ENCODE results near the gene DCDC1.

The DCDC1 gene

GRCh38 chr11:30919389-30920152 is 450.0 kb downstream of the DCDC1 start:
- Mint-ChIP-seq H3K4me1 (ENCODE audit: low read depth) (no peaks in the 10 kb centered on the region), H3K9me3 (no peaks in the 10 kb centered on the region), H3K4me3 (no peak overlapping the region), H3K27ac (no peak overlapping the region), H3K27me3 (ENCODE audit: low read depth) (peaks cover 2% of the 10 kb centered on the region), H3K36me3 (ENCODE audit: low read depth) (no peaks in the 10 kb centered on the region)

- Mint-ChIP-seq H3K27ac (no peak overlapping the region), H3K4me3 (no peak overlapping the region), H3K27me3 (ENCODE audit: low read depth) (peaks cover 5% of the 10 kb centered on the region), H3K9me3 (no peaks in the 10 kb centered on the region), H3K4me1 (ENCODE audit: low read depth) (no peaks in the 10 kb centered on the region), H3K36me3 (ENCODE audit: low read depth) (no peaks in the 10 kb centered on the region)
Observed at GRCh38 chr11:30917859-30918478, 451.6 kb downstream of the DCDC1 start.

GRCh38 chr11:30917266-30917665 is 452.3 kb downstream of the DCDC1 start:
- Mint-ChIP-seq H3K4me1 (ENCODE audit: low read depth) (no peaks in the 10 kb centered on the region), H3K4me3 (no peak overlapping the region), H3K27me3 (ENCODE audit: low read depth) (peaks cover 5% of the 10 kb centered on the region), H3K27ac (no peak overlapping the region), H3K36me3 (ENCODE audit: low read depth) (no peaks in the 10 kb centered on the region), H3K9me3 (no peaks in the 10 kb centered on the region)

GRCh38 chr11:30916764-30917163 is 452.8 kb downstream of the DCDC1 start:
- no peaks in the 10 kb centered on the region for H3K9me3 Mint-ChIP-seq
- no peak overlapping the region for H3K27ac Mint-ChIP-seq
- no peaks in the 10 kb centered on the region for H3K4me1 Mint-ChIP-seq (ENCODE audit: low read depth)
- no peak overlapping the region for H3K4me3 Mint-ChIP-seq
- peaks cover 5% of the 10 kb centered on the region for H3K27me3 Mint-ChIP-seq (ENCODE audit: low read depth)
- no peaks in the 10 kb centered on the region for H3K36me3 Mint-ChIP-seq (ENCODE audit: low read depth)

GRCh38 chr11:30914143-30914762 is 455.3 kb downstream of the DCDC1 start:
- H3K27me3 Mint-ChIP-seq (ENCODE audit: low read depth): peaks cover 5% of the 10 kb centered on the region
- no peaks in the 10 kb centered on the region for H3K9me3 Mint-ChIP-seq
- H3K4me3 Mint-ChIP-seq: no peak overlapping the region
- H3K36me3 Mint-ChIP-seq (ENCODE audit: low read depth): no peaks in the 10 kb centered on the region
- H3K27ac Mint-ChIP-seq: no peak overlapping the region
- H3K4me1 Mint-ChIP-seq (ENCODE audit: low read depth): no peaks in the 10 kb centered on the region

- Mint-ChIP-seq H3K27ac (no peak overlapping the region), H3K9me3 (no peaks in the 10 kb centered on the region)
Observed at GRCh38 chr11:30911247-30911646, 458.3 kb downstream of the DCDC1 start.

GRCh38 chr11:30908857-30909256 is 460.7 kb downstream of the DCDC1 start:
- Mint-ChIP-seq H3K4me3 (no peak overlapping the region), H3K36me3 (ENCODE audit: low read depth) (no peaks in the 10 kb centered on the region), H3K27me3 (ENCODE audit: low read depth) (no peaks in the 10 kb centered on the region), H3K27ac (no peak overlapping the region), H3K4me1 (ENCODE audit: low read depth) (no peaks in the 10 kb centered on the region), H3K9me3 (no peaks in the 10 kb centered on the region)

More at GRCh38 chr11:30911247-30911646, 458.3 kb downstream of the DCDC1 start:
- no peaks in the 10 kb centered on the region for H3K4me1 Mint-ChIP-seq (ENCODE audit: low read depth)
- H3K4me3 Mint-ChIP-seq: no peak overlapping the region
- H3K27me3 Mint-ChIP-seq (ENCODE audit: low read depth): peaks cover 3% of the 10 kb centered on the region
- no peaks in the 10 kb centered on the region for H3K36me3 Mint-ChIP-seq (ENCODE audit: low read depth)

- no peak overlapping the region for H3K4me3 Mint-ChIP-seq
Observed at GRCh38 chr11:30908272-30908671, 461.3 kb downstream of the DCDC1 start.

GRCh38 chr11:30902929-30903328 is 466.6 kb downstream of the DCDC1 start:
- Mint-ChIP-seq H3K9me3 (no peaks in the 10 kb centered on the region), H3K36me3 (ENCODE audit: low read depth) (no peaks in the 10 kb centered on the region), H3K4me1 (ENCODE audit: low read depth) (no peaks in the 10 kb centered on the region), H3K27me3 (ENCODE audit: low read depth) (no peaks in the 10 kb centered on the region), H3K4me3 (no peak overlapping the region), H3K27ac (no peak overlapping the region)

More at GRCh38 chr11:30908272-30908671, 461.3 kb downstream of the DCDC1 start:
- Mint-ChIP-seq H3K27ac (no peak overlapping the region), H3K9me3 (no peaks in the 10 kb centered on the region), H3K36me3 (ENCODE audit: low read depth) (no peaks in the 10 kb centered on the region), H3K27me3 (ENCODE audit: low read depth) (no peaks in the 10 kb centered on the region), H3K4me1 (ENCODE audit: low read depth) (no peaks in the 10 kb centered on the region)

GRCh38 chr11:30895046-30895445 is 474.5 kb downstream of the DCDC1 start:
- Mint-ChIP-seq H3K36me3 (ENCODE audit: low read depth) (no peaks in the 10 kb centered on the region), H3K27ac (no peak overlapping the region), H3K4me1 (ENCODE audit: low read depth) (no peaks in the 10 kb centered on the region), H3K27me3 (ENCODE audit: low read depth) (no peaks in the 10 kb centered on the region), H3K4me3 (no peak overlapping the region), H3K9me3 (no peaks in the 10 kb centered on the region)

- Mint-ChIP-seq H3K36me3 (ENCODE audit: low read depth) (no peaks in the 10 kb centered on the region), H3K27me3 (ENCODE audit: low read depth) (no peaks in the 10 kb centered on the region), H3K9me3 (no peaks in the 10 kb centered on the region), H3K4me3 (no peak overlapping the region), H3K27ac (no peak overlapping the region), H3K4me1 (ENCODE audit: low read depth) (no peaks in the 10 kb centered on the region)
Observed at GRCh38 chr11:30893318-30893717, 476.2 kb downstream of the DCDC1 start.

- no peak overlapping the region for H3K27ac Mint-ChIP-seq
- no peaks in the 10 kb centered on the region for H3K27me3 Mint-ChIP-seq (ENCODE audit: low read depth)
- no peaks in the 10 kb centered on the region for H3K4me1 Mint-ChIP-seq (ENCODE audit: low read depth)
- H3K36me3 Mint-ChIP-seq (ENCODE audit: low read depth): no peaks in the 10 kb centered on the region
- no peaks in the 10 kb centered on the region for H3K9me3 Mint-ChIP-seq
- no peak overlapping the region for H3K4me3 Mint-ChIP-seq
Observed at GRCh38 chr11:30889143-30889794, 480.3 kb downstream of the DCDC1 start.

- Mint-ChIP-seq H3K4me1 (ENCODE audit: low read depth) (no peaks in the 10 kb centered on the region), H3K27ac (no peak overlapping the region), H3K4me3 (no peak overlapping the region), H3K36me3 (ENCODE audit: low read depth) (no peaks in the 10 kb centered on the region), H3K27me3 (ENCODE audit: low read depth) (no peaks in the 10 kb centered on the region), H3K9me3 (no peaks in the 10 kb centered on the region)
Observed at GRCh38 chr11:30879322-30880005, 490.1 kb downstream of the DCDC1 start.

GRCh38 chr11:30878400-30878799 is 491.1 kb downstream of the DCDC1 start:
- Mint-ChIP-seq H3K27ac (no peak overlapping the region), H3K27me3 (ENCODE audit: low read depth) (no peaks in the 10 kb centered on the region), H3K9me3 (no peaks in the 10 kb centered on the region), H3K4me1 (ENCODE audit: low read depth) (no peaks in the 10 kb centered on the region), H3K4me3 (no peak overlapping the region), H3K36me3 (ENCODE audit: low read depth) (no peaks in the 10 kb centered on the region)

Measured in T-helper 1 cell treated with Interleukin-12 subunit alpha and Interleukin-12 subunit beta and Interleukin-4 antibody, amounts not matched to agents 30 μg/mL and 1 μg/mL, for 36 hours (primary cell).